ENCODE data around the gene ARSA. TPM values are rescaled to one million over a fixed set of nuclear protein-coding genes. Genes with fewer than 3 reads are reported as not detected.

Gene ARSA
- 13.0 and 50.1 TPM in 2 replicates for total RNA-seq

DNA sequence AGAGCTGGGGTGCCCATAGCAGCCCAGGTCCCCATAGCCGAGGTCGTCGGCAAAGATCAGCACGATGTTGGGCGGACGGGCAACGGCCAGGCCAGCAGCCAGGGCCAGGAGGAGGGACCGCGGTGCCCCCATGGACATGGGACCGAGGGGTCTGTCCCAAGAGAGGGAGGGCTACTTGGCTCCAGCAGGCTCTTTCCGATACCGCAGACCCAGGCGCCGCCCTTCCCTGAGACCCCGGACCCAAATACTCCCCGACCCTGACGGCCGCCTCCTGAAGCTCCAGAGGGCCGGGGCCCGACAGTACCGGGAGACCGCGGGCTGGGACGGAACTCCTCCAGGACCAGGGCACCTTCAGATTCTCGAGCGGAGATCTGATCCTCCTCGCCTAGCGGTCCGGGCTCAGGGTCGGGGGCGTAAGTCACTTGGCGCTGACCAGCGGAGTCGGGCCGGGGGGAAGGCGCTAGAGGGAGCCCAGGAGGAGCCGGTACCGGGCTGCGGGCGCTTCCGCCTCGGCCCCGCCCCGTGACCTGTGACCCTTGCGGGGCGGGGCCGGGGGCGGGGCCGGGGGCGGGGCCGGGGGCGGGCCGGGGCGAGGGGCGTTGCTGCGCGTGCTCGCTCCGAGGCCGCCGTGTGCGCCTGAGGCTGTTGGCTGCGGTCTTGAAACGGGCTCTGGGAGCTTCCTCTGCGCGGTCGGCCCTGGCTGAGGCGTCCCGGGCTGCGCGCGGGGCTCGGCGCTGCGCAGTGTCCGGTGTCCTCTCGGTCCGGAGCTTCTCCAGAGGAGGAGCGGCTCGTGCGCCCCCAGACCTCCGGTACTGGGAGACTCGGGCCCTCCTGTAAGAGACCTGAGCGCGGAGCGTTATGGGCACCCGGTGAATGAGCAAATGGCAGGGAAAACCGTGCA lies at the start of gene ARSA:
ARSA (minus strand) TSS at position 511 of the 901 bp plus-strand sequence; CDS start at position 138, 373 bp downstream.

DNA sequence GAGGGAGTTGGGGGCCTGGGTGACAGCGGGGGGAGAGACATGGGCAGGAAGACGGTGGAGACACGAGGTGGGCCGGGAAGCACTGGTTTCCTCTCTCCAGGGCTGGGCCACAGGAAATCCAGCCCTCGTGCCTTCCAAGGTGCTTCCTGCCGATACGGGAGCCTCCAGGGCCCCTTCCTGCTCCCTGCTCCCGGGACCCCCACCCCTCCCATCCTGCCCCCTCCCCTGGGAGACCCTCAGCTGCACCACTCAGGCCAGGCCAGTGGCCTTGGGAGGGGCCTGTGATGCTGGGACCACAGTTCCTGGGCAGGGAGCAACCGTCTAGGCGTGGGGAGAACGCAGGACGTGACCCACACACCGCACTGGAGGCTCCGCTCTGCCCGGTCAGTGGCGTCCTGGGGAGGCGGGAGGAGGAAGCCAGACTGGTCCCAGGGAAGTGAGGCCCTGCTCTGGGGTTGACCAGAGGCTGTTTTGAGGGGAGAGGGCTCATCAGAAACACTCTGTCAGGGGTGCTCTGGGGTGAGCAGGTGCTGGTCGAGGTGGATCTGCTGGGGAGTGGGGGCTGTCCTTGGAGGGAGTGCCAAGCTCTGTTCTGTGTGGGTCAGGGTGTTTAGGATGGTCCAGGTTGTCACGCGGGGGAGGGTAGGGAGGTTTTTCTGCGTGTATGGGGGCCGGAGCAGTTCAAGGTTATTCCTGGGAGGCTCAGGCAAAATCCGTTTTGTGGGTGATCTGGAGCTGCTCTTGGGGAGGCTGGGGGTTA lies 44.7 kb upstream of the ARSA start, which contains the start of gene SHANK3:
SHANK3 (plus strand) TSS at position 353 of the 760 bp plus-strand sequence.

DNA sequence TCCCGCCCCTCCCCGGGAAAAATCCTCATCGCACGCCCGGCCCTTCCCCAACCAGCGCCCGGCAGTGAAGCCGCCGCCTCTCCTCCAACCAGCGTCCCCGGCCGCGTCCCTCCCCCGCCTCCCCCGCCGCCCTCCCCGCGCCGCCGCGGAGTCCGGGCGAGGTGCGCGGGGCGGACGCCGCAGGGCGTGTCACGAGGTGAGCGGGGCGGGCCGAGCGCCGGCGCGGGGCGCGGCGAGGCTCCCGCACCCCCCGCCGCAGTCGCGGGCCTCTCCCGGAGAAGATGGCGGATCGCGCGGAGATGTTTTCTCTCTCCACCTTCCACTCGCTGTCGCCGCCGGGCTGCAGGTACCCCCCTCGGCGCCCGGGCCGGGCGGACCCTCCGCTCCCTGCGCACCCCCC lies 27.4 kb downstream of the ARSA start, which contains the start of gene MAPK8IP2:
MAPK8IP2 (plus strand) TSS at position 256 of the 400 bp plus-strand sequence; CDS start at position 282, 26 bp downstream.

DNA sequence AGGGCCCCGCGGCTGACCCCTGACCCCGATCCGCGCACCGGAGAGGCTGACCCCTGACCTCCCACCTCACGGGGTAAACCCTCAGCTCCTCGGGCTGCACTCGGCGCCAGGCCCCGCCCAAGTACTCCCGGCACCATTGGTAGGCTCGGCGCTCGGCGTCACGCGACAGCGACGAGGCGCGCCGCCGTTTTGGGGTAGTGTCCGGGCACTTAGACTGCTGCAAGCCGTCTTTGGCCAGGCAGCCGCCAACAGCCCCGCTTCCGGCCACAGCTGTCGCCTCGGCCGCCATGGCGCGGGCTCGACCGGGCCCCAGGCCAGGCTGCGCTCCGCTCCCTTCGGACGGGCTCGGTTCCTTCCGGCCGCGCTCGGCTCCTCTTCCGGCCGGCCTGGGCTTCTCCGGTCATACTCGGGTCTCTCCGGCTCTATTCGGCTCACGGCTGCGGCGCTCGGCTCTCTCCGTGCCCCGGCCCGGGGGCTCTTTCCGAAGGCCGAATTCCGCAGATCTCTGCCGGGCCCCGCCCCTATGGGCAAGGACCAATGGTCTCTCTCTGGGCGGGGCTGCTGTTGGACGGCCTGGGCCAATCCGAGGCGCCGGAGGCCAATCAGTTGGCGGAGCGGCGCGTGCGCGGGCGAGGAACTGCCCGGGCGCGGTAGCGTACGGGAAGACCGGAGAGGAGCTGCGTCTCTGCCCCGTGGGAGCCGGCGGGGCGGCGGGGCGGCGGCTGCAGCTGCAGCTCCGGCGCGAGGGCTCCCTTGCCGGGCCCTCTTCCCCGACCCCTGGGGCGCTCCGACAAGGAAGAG lies 45.3 kb downstream of the ARSA start, which contains the start of gene CHKB:
CHKB (minus strand) TSS at position 357 of the 801 bp plus-strand sequence; CDS start at position 289, 68 bp downstream.

DNA sequence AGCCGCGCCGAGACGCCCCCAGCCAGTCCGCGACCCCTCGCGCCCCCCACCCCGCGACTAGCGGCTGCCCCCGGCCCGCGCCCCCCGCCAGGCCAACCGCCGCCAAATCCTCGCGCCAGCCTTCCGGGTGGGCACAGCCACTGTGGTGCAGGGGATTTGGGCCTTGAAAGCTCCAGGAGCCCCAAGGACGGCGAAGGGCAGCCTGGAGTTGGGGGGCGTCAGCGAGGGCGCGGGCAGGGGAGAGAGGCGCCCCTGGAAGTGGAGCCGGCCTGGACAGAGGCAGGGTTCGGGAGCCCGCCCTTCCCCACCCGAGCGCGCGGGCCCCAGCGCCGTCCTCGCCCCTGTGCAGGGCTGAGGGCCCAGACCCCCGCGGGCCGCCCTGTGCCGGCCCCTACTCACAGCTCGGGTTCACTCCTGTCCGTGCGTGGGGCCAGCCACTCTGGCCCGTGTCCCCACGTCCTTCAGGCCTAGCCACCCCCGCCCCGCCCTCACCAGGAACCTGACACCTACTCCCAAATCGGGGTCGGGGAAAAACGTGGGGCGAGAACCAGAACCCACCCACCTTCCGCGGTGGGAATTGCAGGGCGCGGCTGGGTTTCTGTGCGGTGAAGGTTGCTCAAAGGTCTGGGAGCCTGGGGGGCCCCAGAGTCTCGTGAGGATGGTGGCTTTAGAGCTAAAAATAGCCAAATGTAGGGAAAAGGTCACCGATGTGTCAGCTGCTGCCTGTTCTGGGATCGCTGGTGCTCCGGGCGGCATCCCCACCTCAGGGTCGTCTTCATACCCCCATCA lies 49.8 kb downstream of the ARSA start, which contains the start of gene CPT1B:
CPT1B (minus strand) TSS at position 441 of the 789 bp plus-strand sequence. CDS start 512 bp downstream, outside the sequence.

Other genes with a start within 250 kb of the ARSA start
- 116 and 181 TPM in 2 replicates for gene SBF1, start 153.1 kb downstream of the ARSA start, total RNA-seq
- 6.2 and 23.1 TPM in 2 replicates for gene ADM2, start 146.6 kb downstream of the ARSA start, total RNA-seq
- gene MIOX, start 141.3 kb downstream of the ARSA start, total RNA-seq: 0.14 TPM in 1 of 2 replicates, not detected in the other
- 11.6 and 37.9 TPM in 2 replicates for gene LMF2, start 120.5 kb downstream of the ARSA start, total RNA-seq
- gene NCAPH2, start 119.9 kb downstream of the ARSA start, total RNA-seq: 18.4 and 27.0 TPM in 2 replicates
- gene SCO2, start 102.6 kb downstream of the ARSA start, total RNA-seq: 2.1 and 3.8 TPM in 2 replicates
- gene TYMP, start 98.1 kb downstream of the ARSA start, total RNA-seq: 113 and 148 TPM in 2 replicates
- gene KLHDC7B, start 82.3 kb downstream of the ARSA start, total RNA-seq: 1.0 and 3.9 TPM in 2 replicates
- gene SYCE3, start 65.2 kb downstream of the ARSA start, total RNA-seq: 0.28 TPM in 1 of 2 replicates, not detected in the other
- 1.7 and 14.2 TPM in 2 replicates for gene CPT1B, start 49.7 kb downstream of the ARSA start, total RNA-seq
- 21.1 and 21.9 TPM in 2 replicates for gene CHKB, start 45.3 kb downstream of the ARSA start, total RNA-seq
- gene MAPK8IP2, start 27.4 kb downstream of the ARSA start, total RNA-seq: 1.0 and 1.8 TPM in 2 replicates
- 1.4 and 6.3 TPM in 2 replicates for gene SHANK3, start 44.7 kb upstream of the ARSA start, total RNA-seq
- gene ACR, start 110.1 kb upstream of the ARSA start, total RNA-seq: under 0.01 and 0.14 TPM in 2 replicates
- gene RABL2B, start 155.5 kb upstream of the ARSA start, total RNA-seq: 5.1 and 9.5 TPM in 2 replicates

Measured in nasal cavity respiratory epithelium epithelial cell of viscerocranial mucosa (primary cell).